Hepatocyte (in vitro differentiated cells): ENCODE data around the gene PES1.

ENCODE experiments used
- CTCF ChIP-seq: fragments of 200-600 bp; sonication (generic); IDR thresholded peaks from 2 replicates; pipeline ENCODE4 v1.5.1; 2016; ENCODE audit warnings: antibody characterized with exemption, mild to moderate bottlenecking; ENCODE audit not compliant: poor library complexity
- EZH2 ChIP-seq: fragments of 200-600 bp; sonication (generic); IDR thresholded peaks from 2 replicates; pipeline ENCODE4 v1.6.1; 2016; ENCODE audit warnings: antibody characterized with exemption, mild to moderate bottlenecking, borderline replicate concordance
- EZH2phosphoT487 ChIP-seq: fragments of 200-600 bp; sonication (generic); IDR thresholded peaks from one replicate; pipeline ENCODE4 v1.6.1; 2018; ENCODE audit warnings: antibody characterized with exemption, mild to moderate bottlenecking, low read depth, moderate library complexity; ENCODE audit not compliant: unreplicated experiment, severe bottlenecking

GRCh38 chr22:30640839-30641430 lies 49.2 kb upstream of the PES1 start:
- no peak for TF ChIP-seq CTCF
- TF ChIP-seq EZH2: no peak
- TF ChIP-seq EZH2phosphoT487: no peak
